HCT116 (cell line): Measurements from ENCODE around the gene NTNG1. TPM values are rescaled to one million over a fixed set of nuclear protein-coding genes. Genes with fewer than 3 reads are reported as not detected.

ENCODE experiments used
- ATAC-seq: fragments of 200-7000 bp; cut with Tn5 transposase; 2 replicates; pipeline ENCODE4 v1.9.1; 2020; ENCODE audit warnings: mild to moderate bottlenecking, moderate library complexity
- BruUV-seq: library from RNA; stranded (reverse); fragments of 400-500 nt; replicated peaks from 2 replicates; lab custom pipeline; 2021; lab: Mats Ljungman, UMichigan
- CTCF ChIA-PET: fragments of 300-600 bp; sonication (Branson Sonifier 250); formaldehyde crosslinking; loops from one replicate; lab custom pipeline; 2021; ENCODE audit warnings: antibody characterized with exemption; lab: Charles Lee
- POLR2A ChIA-PET: fragments of 300-600, 350-600 bp; sonication (Branson Sonifier 250); formaldehyde crosslinking; loops from one replicate; lab custom pipeline; 2021; ENCODE audit warnings: antibody characterized with exemption; lab: Charles Lee
- RAD21 ChIA-PET, 2 experiments: fragments of 300-600 bp; sonication (Branson Sonifier 250); formaldehyde crosslinking; loops; one replicate each; lab custom pipeline; 2023; ENCODE audit warnings: low total read pairs in 2 of 2; ENCODE audit not compliant: uncharacterized antibody in 2 of 2, unreplicated experiment in 2 of 2, low non-redundant PET in 1 of 2; lab: Charles Lee
- DNase-seq: peaks from one replicate; pipeline ENCODE4 v3.0.0-alpha.2; 2010; ENCODE audit warnings: low read depth, low spot score
- H2AFZ ChIP-seq: fragments of 200-600 bp; shearing (Covaris generic), sonication (generic); 2 replicates; pipeline ENCODE4 v1.6.1; 2017; ENCODE audit warnings: low read depth, mixed run types, mixed read lengths, antibody characterized with exemption, low read length; ENCODE audit not compliant: poor library complexity, severe bottlenecking
- H3K27ac ChIP-seq: 2 replicates; pipeline ENCODE4 v1.5.1; 2012; ENCODE audit warnings: low read depth, low read length
- H3K27me3 ChIP-seq: fragments of 200-600 bp; sonication (generic); 2 replicates; pipeline ENCODE4 v1.6.1; 2016; ENCODE audit warnings: mixed run types, low read length, mixed read lengths; ENCODE audit not compliant: insufficient read depth
- H3K36me3 ChIP-seq, 2 experiments: fragments of 200-500 bp in 1 of 2; fragments of 200-600 bp in 1 of 2; sonication (Bioruptor generic) in 1 of 2; sonication (generic) in 1 of 2; 2 replicates each; pipeline versions ENCODE4 v1.5.1 to v1.6.1; 2014 to 2016; ENCODE audit warnings: low read length in 2 of 2, inconsistent platforms in 1 of 2, mixed read lengths in 1 of 2, mixed run types in 1 of 2; ENCODE audit not compliant: insufficient read depth in 2 of 2, control insufficient read depth in 1 of 2
- H3K4me1 ChIP-seq, 2 experiments: fragments of 200-600 bp in 1 of 2; sonication (generic) in 1 of 2; 2 replicates each; pipeline versions ENCODE4 v1.5.1 to v1.6.1; 2012 to 2017; ENCODE audit warnings: low read length in 2 of 2, inconsistent platforms in 1 of 2, mild to moderate bottlenecking in 1 of 2, mixed read lengths in 1 of 2, mixed run types in 1 of 2, moderate library complexity in 1 of 2; ENCODE audit not compliant: insufficient read depth in 2 of 2, control insufficient read depth in 1 of 2
- H3K4me2 ChIP-seq: fragments of 200-600 bp; sonication (generic); 2 replicates; pipeline ENCODE4 v1.6.1; 2017; ENCODE audit warnings: mixed run types, low read length, mixed read lengths
- H3K4me3 ChIP-seq, 2 experiments: fragments of 200-600 bp in 1 of 2; sonication (generic) in 1 of 2; replicated peaks in 1 of 2; 2 replicates each; pipeline ENCODE4 v1.5.1; 2011 to 2016; ENCODE audit warnings: low read length in 2 of 2, control low read depth in 1 of 2, low read depth in 1 of 2, mild to moderate bottlenecking in 1 of 2, mixed read lengths in 1 of 2, mixed run types in 1 of 2
- H3K79me2 ChIP-seq: fragments of 200-600 bp; sonication (generic); 2 replicates; pipeline ENCODE4 v1.6.1; 2017; ENCODE audit warnings: mild to moderate bottlenecking, mixed run types, low read length, moderate library complexity, mixed read lengths; ENCODE audit not compliant: insufficient read depth
- H3K9ac ChIP-seq: fragments of 200-600 bp; sonication (generic); 2 replicates; pipeline ENCODE4 v1.6.1; 2016; ENCODE audit warnings: low read length, mixed read lengths
- H3K9me2 ChIP-seq: fragments of 200-600 bp; sonication (generic), shearing (Covaris generic); 2 replicates; pipeline ENCODE4 v1.6.1; 2017; ENCODE audit warnings: mixed run types, mild to moderate bottlenecking, moderate library complexity; ENCODE audit not compliant: insufficient read depth
- H3K9me3 ChIP-seq, 2 experiments: fragments of 200-500 bp in 1 of 2; fragments of 200-600 bp in 1 of 2; sonication (Bioruptor generic) in 1 of 2; sonication (generic) in 1 of 2; 2 replicates each; pipeline ENCODE4 v1.6.1; 2014 to 2017; ENCODE audit warnings: low read length in 2 of 2, mixed read lengths in 2 of 2, inconsistent platforms in 1 of 2, low read depth in 1 of 2, mild to moderate bottlenecking in 1 of 2, mixed run types in 1 of 2, moderate library complexity in 1 of 2; ENCODE audit not compliant: control insufficient read depth in 1 of 2, insufficient read depth in 1 of 2
- H4K20me1 ChIP-seq: fragments of 200-600 bp; sonication (generic), shearing (Covaris generic); 2 replicates; pipeline ENCODE4 v1.6.1; 2017; ENCODE audit warnings: mixed run types, mild to moderate bottlenecking, moderate library complexity; ENCODE audit not compliant: insufficient read depth
- ATF3 ChIP-seq: IDR thresholded peaks from 2 replicates; pipeline ENCODE4 v1.6.1; 2012
- CEBPB ChIP-seq: IDR thresholded peaks from 2 replicates; pipeline ENCODE4 v1.6.1; 2012; ENCODE audit warnings: low read depth
- CTCF ChIP-seq, 3 experiments: fragments of 200-600 bp in 1 of 3; sonication (generic) in 1 of 3; IDR thresholded peaks in 2 of 3; conservative IDR thresholded peaks in 1 of 3; 2 replicates each; pipeline ENCODE4 v1.5.1; 2012 to 2017; ENCODE audit warnings: low read depth in 2 of 3, low read length in 2 of 3, antibody characterized with exemption in 1 of 3, borderline replicate concordance in 1 of 3, control low read depth in 1 of 3, mild to moderate bottlenecking in 1 of 3, mixed read lengths in 1 of 3, mixed run types in 1 of 3, moderate library complexity in 1 of 3; ENCODE audit not compliant: insufficient read depth in 1 of 3
- ELF1 ChIP-seq: IDR thresholded peaks from 2 replicates; pipeline ENCODE4 v1.6.1; 2012; ENCODE audit warnings: low read depth, borderline replicate concordance
- FOSL1 ChIP-seq: IDR thresholded peaks from 2 replicates; pipeline ENCODE4 v1.6.1; 2012; ENCODE audit warnings: low read depth
- MAX ChIP-seq: IDR thresholded peaks from 2 replicates; pipeline ENCODE4 v1.6.1; 2012
- POLR2AphosphoS5 ChIP-seq: IDR thresholded peaks from 2 replicates; pipeline ENCODE4 v1.6.1; 2011; ENCODE audit warnings: mild to moderate bottlenecking, low read depth, low read length, moderate library complexity
- SRF ChIP-seq: IDR thresholded peaks from 2 replicates; pipeline ENCODE4 v1.6.1; 2012; ENCODE audit warnings: low read depth
- YY1 ChIP-seq: IDR thresholded peaks from 2 replicates; pipeline ENCODE4 v1.6.1; 2011; ENCODE audit warnings: low read length, low read depth, moderate library complexity, mild to moderate bottlenecking; ENCODE audit not compliant: insufficient replicate concordance; ENCODE audit errors: extremely low read depth
- ZBTB33 ChIP-seq: IDR thresholded peaks from 2 replicates; pipeline ENCODE4 v1.6.1; 2011; ENCODE audit warnings: mild to moderate bottlenecking, low read length, moderate library complexity; ENCODE audit not compliant: insufficient replicate concordance; ENCODE audit errors: extremely low read depth
- intact Hi-C: fragments of 100-400 bp; cut with micrococcal nuclease; formaldehyde crosslinking; loops from 2 replicates; pipeline ENCODE4 v1.10.0; 2022
- total RNA-seq: library from RNA; stranded (reverse); gene quantifications from one replicate; pipeline ENCODE4 v1.2.1, GENCODE V29; 2021; ENCODE audit not compliant: unreplicated experiment

NTNG1 gene
- total RNA-seq, 1 experiment from 2014 or later = not detected

- TF ChIP-seq ZBTB33 (no peak), CEBPB (no peak), FOSL1 (no peak), MAX (no peak), ELF1 (no peak), SRF (no peak), ATF3 (no peak), POLR2AphosphoS5 (no peak)
- TF ChIP-seq, all 23 proteins: peak for 0
Observed at GRCh38 chr1:107151295-107151694, 10.5 kb downstream of the NTNG1 start (continued).

GRCh38 chr1:107152395-107152794 is 11.6 kb downstream of the NTNG1 start:
- H3K27ac ChIP-seq = no peak overlapping the region
- H3K27me3 ChIP-seq = no peaks in the 10 kb centered on the region
- H3K9me2 ChIP-seq = no peaks in the 10 kb centered on the region
- no peaks in the 10 kb centered on the region for H3K79me2 ChIP-seq
- no peak overlapping the region for H3K4me2 ChIP-seq
- H3K4me1 ChIP-seq = no peaks in the 10 kb centered on the region
- intact Hi-C loops = no loop called here
- ChIA-PET POLR2A (no interaction called here), RAD21 (no interaction called here), CTCF (no interaction called here)
- no peak overlapping the region for H3K9ac ChIP-seq
- no TSS peak for BruUV-seq
- ATAC-seq (no peak), DNase-seq (no peak)
- H3K4me3 ChIP-seq = no peak overlapping the region
- no peak for TF ChIP-seq CTCF (IDR thresholded peaks at IDR 0.05 in 2 of 3, conservative IDR thresholded peaks at IDR 0.05 in 1 of 3; ENCODE audit: borderline replicate concordance in 1 of 3, insufficient read depth in 1 of 3, low read depth in 2 of 3, low read length in 2 of 3)
- no peak for TF ChIP-seq ATF3
- no peak for TF ChIP-seq YY1
- no peak for TF ChIP-seq CEBPB
- TF ChIP-seq SRF = no peak
- H4K20me1 ChIP-seq = no peaks in the 10 kb centered on the region
- no peaks in the 10 kb centered on the region for H3K36me3 ChIP-seq
- H2AFZ ChIP-seq = no peak overlapping the region
- H3K9me3 ChIP-seq = no peaks in the 10 kb centered on the region; a peak in 2 of 4 replicates
